Stimulated activated CD8-positive, alpha-beta memory T cell treated with anti-CD3 and anti-CD28 coated beads, Interleukin-15, amount 100 ng/mL, for 4 hours (primary cell): Measurements from ENCODE around the gene USP46.

Source experiments
- DNase-seq, 2 donors: peaks; one replicate each; pipeline ENCODE4 v3.0.0-alpha.2; 2020; ENCODE audit warnings: low read depth in 2 of 2

The USP46 gene

DNA sequence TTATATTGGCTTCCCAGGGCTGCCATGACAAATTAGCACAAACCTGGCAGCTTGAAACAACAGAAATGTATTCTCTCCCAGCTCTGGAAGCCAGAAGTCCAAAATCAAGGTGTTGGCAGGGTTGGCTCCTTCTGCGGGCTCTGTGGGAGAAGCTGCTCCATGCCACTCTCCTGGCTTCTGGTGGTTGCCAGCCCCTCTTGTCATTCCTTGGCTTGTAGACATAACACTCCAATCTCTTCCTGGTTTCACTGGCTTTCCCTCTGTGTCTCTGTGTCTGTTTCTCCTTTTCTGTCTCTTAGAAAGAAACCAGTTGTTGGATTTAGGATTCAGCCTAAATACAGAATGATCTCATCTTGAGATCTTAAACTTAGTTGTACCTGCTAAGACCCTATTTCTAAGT, 85.5 kb downstream of the USP46 start:
- DNase-seq, result no peak

DNA sequence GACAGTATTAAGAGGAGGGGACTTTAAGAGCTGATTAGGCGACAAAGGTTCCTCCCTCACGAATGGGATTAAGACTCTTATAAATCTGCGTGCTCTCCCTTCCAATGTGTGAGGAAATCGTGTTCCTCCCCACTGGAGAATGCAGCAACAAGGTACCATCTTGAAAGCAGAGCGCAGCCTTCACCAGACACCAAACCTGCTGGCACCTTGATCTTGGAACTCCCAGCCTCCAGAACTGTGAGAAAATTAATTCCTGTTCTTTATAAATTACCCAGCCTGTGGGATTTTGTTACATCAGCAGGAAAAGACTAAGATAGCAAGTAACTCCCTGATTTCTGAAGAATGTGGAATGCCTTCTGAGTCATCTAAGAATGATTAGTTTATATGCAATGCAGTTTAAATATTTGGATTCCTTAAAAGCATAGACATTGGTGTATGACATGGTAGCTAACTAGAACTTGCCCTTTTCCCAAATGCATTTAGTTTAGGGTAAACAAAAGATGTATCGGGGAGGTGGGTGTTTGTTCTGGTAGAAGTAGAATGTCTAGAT, 86.1 kb downstream of the USP46 start:
- DNase-seq, result no peak

DNA sequence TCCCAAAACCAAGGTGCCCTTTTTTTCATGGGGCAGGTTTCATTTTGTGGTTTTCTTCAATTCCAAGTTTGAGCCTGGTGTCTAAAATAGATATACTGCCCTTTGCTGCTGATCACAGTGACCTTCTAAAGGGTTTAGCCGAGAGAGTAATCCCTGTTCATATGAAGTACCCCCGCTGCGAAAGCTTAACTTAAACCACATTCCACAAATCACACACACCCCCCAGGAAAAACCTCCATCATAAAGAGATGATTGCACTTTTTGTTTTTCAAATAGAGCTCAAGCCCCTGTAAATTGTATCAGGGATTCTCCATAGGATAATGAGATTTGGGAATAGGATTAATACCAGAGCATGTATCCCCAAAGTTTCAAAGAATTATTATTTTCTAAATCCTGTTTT, 90.8 kb downstream of the USP46 start:
- DNase-seq, result no peak

DNA sequence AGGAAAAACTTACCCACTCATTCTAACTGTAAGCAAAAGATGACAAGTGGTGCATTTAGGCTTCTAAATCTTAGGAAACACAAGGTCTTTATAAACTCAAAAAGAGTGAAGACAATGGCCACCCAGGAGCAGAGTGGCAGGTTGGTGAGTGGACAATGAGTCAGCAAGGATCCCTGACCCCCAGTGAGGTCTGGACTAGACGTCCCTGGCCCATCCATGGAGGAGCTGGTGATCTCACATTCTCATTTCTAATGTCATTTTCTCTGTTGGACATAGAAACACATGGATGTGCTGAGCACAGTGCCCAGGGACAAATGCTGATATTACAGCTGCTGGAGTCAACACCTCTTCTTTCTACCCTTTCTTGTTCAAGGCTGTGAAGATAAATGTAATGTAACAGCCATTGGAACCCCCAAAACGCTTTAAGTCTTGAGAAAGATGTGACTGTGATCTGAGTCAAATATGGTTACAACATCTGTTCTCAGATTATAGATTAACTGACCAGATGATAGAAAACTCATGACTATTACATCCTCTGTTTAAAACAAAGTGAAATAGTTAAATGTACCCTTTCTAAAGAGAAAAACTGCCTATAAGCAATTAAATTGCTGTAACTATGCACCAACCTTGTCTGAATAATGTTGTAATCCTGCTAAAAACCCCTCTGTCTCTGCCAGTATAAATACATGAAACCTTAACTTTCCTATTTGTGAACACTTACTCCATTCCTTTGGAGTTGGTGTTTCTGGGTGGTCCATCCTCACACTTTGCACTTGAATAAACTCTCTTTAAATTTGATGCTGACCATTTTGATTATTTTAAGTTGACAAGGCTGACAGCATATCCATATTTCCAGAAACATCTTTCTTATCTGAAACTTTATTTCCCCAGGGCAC, 92.7 kb downstream of the USP46 start:
- DNase-seq, result no peak

DNA sequence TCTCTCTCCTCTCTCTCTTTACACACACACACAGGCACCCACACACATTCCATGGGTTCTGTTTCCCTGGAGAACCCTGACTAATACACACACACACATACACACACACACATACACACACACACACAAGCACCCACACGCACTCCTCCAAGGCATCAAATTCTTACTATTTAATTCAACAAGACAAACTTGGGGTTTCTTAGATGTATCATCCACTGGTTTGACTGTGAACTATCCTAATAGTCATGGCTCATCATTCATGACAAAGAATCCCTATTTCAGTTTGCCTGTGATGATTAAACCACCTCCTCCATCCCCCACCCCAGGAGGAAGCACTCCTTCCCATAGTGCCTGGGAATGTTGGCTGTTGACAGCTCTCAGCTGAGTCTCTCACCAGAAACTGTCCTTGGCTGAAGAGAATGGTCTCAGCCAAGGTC, 98.2 kb downstream of the USP46 start:
- DNase-seq, result no peak

DNA sequence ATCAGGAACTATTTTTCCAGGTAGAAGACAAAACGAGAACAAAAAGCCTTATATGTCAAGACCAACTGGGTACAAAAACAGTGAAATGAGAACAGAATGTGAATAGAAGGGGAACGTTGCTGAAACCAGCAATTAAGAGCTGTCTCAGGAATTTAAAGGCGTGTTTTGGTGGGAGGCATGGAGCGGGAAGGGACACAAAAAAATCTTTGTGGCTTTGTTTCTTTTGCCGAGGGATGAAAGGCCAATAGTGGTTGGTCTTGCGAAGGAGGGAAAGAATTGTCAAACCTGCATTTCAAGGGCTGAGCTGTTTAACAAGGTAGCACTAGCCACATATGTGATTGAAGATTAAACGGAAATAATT, 103.8 kb downstream of the USP46 start:
- no peak for DNase-seq

DNA sequence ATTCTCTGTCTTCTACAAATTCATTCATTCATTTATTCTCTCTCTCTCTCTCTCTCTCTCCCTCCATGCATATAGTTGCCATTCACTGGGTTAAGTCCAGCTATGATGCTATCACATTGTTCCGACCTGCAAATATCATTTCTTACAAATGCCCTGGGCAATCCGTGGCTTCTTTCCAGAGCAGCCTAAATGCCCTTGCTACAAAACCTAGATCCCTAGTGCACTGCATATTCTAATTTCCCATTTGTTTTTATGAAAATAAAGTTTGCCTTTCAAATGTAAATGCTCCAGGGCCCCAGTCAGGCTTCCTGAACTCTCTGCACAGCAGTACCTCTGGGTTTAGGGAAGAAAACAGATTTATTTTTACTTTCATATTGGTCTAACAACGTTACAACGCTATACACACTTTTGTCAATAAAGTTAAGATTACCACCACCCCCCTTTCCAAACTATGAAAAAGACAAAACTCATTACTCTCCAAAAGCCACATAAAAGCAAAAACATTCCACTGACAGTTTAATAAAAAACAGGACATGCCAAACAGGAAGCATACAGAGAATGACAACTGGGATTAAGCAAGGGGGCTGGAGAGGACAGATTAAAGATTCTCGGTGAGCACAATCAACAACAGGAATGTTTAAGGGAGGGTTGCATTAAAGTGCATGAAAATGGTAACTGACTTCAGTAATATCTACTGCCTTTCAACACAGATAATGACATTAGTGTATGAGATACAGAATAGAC, 104.3 kb downstream of the USP46 start:
- no peak for DNase-seq

DNA sequence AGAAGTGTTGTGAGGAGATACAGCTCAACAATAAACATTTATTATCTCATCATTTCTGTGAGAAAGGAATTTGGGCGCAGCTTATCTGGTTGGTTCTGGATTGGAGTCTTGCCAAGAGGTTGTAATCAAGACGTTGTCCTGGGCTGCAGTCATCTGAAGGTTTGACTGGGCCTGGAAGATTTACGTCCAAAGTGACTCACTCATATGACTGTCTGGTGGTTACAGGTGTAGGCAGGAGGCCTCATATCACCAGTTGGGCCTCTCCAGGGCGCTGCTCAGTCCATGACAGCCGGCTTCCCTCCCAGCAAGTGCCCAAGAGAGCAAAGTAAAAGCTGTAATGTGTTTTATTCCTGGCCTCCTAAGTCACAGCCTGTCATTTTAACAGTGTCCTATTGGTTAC, 106.3 kb downstream of the USP46 start:
- DNase-seq, result no peak

DNA sequence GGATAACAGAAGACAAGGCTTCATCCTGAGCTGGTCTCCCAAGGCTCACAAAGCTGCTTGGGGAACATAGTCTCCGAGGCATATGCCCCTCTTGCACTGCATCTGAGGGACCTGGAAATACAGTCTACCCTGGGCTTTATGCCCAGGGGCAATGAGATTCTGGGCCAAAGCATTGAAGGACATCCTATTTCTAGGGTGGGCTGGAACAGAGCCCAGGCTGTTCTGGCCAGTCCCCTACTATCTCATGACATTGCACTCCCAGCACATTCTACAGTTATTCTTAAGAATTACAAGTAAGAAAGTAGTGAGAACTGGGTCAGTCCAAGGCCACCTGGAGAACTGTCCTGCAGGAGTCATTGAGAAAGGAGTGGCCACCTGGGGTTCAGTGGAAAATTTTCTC, 107.6 kb downstream of the USP46 start:
- no peak for DNase-seq

DNA sequence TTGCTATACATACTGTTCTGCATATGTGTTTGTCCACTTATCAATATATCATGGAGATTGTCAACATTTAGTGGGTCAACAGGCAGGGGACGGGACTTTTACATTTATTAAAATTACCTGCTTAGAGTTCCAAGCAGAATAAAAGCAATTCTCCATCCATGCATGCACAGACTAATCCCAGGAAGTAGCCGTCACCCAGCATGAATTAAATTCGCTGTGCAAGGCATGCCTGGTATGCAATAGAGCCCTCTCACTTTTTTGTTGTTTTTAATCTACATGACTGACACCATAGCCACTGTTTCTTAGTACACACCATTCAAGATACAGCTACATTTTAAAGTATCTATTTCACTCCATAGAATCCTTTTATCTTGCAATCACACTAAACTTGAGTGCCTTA, 108.9 kb downstream of the USP46 start:
- no peak for DNase-seq

DNA sequence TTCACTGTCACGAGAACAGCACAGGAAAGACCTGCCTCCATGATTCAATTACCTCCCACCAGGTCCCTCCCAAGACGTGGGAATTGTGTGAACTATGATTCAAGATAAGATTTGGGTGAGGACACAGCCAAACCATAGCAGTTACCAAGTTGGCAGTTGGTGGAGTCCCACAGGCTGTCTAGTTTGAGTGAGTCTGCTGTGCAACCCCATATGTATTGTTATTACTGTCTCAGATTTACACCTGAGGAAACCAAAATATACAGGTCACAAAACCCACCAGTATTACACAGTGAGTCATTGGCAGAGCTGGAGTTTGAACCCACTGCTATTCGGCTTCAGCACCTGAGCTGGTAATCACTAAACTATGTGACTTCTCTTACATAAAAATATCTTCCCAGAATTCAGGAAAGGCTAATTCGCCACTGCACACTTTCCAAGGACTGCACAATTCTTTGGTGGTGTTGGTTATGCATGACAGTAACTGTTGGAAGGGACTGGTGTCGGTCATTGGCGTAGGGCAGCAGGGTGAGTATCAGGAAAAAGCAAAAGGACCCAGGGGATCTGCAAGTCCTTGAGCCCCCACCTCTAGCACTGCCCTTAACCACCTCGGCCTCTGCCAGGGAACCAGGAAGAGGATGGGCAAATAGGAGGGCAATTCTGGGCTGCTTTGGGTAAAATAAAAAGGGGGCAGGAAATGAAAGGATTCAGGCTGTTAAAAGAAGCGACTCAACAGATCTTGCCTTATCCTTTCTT, 110.1 kb downstream of the USP46 start:
- DNase-seq, result no peak

DNA sequence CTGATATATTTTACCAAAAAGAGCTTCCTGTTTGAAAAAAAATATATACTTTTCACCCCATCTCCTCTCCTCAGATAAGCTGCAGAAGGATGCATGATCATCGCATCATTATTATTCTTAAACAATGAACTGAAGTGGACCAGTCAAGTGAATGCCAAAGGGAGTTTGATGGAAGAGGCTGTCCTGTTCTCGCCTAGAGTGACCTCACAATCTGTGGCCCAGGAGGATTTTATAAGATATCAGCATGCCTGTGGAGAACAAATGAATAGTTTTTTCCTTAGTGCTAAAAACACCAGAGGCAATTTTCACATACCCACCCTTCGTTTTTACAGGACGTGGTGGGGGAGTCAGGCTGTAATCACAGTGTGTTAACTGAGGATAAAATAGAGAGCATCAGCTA, 112.7 kb downstream of the USP46 start:
- no peak for DNase-seq

DNA sequence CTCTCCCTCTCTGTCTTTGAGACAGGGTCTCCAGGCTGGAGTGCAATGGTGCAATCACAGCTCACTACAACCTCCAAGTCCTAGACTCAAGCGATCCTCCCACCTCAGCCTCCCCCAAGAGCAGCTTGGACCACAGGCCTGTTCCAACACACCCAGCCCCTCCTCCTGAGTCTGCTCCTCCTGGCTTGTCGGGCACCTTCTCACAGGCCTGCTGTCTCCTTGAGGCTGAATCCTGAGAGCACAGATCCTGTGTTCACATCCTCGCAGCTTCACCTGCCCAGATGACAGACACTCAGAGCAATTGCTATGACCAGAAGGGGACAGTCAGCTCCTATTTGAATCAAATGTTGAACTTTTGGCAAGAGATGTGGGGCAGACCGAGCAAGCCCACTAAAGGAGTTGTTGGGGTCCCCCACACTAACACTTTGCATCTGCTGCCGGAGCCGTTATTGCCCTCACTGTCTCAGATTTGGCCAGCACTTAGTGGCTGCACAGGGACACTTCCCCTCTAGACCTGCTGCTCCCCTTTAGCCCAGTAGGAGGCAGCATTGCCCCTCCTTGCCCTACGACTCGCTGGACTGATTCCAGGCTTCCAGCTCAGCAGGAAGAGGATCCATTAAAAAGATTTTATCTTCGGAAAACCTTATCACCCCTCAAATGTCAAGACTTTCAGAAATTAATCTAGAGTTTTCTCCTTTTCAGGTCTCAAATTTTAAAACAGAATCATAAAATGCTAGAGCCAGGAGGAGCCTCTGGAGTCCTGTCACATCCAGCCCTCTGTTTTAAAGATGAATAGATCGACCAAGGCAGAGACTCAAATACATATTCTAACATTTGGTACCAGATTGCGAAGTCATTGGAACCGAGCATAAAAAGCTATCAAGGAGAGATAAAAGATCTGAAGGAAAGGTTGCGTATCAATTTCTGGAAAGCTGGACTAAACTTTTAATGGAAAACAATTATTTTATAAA, 113.7 kb downstream of the USP46 start:
- peak in 1 of 2 donors; percentile 12 for DNase-seq
